Type B pancreatic cell (in vitro differentiated cells): ENCODE results near the gene DBX1. TPM values are rescaled to one million over a fixed set of nuclear protein-coding genes. Genes with fewer than 3 reads are reported as not detected.

Source experiments
- DNase-seq: peaks from one replicate; pipeline ENCODE4 v3.0.0; 2021; ENCODE audit warnings: mixed read lengths; ENCODE audit not compliant: unreplicated experiment; ENCODE audit errors: extremely low spot score
- H3K27ac Mint-ChIP-seq: 2 replicates; pipeline ENCODE4 v1.8.0; 2021; ENCODE audit warnings: mild to moderate bottlenecking, mixed read lengths
- H3K27me3 Mint-ChIP-seq: 2 replicates; pipeline ENCODE4 v1.8.0; 2021; ENCODE audit warnings: mixed read lengths
- H3K36me3 Mint-ChIP-seq: 2 replicates; pipeline ENCODE4 v1.8.0; 2021; ENCODE audit warnings: mixed read lengths
- H3K4me1 Mint-ChIP-seq: one replicate; pipeline ENCODE4 v1.8.0; 2021; ENCODE audit warnings: mixed read lengths; ENCODE audit not compliant: unreplicated experiment
- H3K4me3 Mint-ChIP-seq: 2 replicates; pipeline ENCODE4 v1.8.0; 2021; ENCODE audit warnings: mild to moderate bottlenecking, mixed read lengths
- H3K9me3 Mint-ChIP-seq: 2 replicates; pipeline ENCODE4 v1.8.0; 2021; ENCODE audit warnings: mixed read lengths
- CTCF ChIP-seq: fragments of 200-600 bp; sonication (generic); conservative IDR thresholded peaks from 2 replicates; pipeline ENCODE4 v1.5.0; 2021; ENCODE audit warnings: antibody characterized with exemption, mild to moderate bottlenecking
- total RNA-seq: library from RNA; stranded (reverse); gene quantifications from 2 replicates; pipeline ENCODE4 v1.2.1, GENCODE V29; 2021; ENCODE audit warnings: low replicate concordance

The DBX1 gene
- total RNA-seq, 1 donor from 2014 or later, result 0.36 TPM

DNA sequence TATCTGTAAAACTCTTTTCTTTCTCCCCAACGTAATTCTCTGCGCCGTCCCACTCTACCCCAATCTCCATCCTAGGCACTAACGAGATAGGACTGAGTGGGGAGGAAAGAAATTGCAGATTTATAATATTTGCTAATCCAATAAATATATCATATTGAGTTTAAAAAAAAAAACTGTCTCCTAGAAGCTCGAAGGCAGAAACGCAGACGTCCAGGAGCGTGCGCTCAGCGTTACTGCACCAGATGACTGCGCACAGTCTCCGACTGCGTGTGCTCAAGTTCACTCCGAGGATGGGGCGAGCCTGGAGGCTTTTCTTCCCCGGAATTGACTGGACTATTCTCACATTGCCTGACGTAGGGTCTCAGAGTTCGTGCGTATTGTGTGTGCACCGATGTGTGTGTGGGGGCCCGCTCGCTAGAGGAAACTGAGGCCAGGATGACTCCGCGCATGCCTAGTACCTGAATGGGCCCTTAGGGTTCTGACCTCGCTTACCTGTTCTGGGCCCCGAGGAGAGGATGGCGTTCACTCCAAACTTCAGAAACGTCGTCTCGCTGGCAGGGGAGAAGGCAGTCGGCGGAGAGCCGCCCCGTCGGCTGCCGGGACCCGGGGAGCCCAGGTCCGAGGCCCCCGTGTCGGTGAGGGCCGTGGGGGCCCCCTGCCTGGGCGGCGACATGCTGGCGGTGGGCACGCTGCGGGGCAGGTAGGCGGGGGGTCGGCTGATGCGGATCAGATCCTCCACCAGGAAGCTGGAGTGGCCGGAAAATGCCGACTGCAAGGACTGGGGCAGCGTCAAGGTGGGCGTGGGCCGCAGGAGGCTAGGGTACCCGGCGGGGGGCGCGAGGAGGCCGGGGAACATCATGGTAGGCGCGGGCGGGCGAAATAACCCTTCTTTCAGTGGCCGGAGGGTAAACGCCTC is 551 bp downstream of the DBX1 start:
- peaks cover 26% of the 10 kb centered on the region for H3K4me1 Mint-ChIP-seq
- H3K4me3 Mint-ChIP-seq, result no peak overlapping the region
- peaks cover 4% of the 10 kb centered on the region for H3K9me3 Mint-ChIP-seq
- H3K27ac Mint-ChIP-seq, result no peak overlapping the region
- H3K36me3 Mint-ChIP-seq, result no peaks in the 10 kb centered on the region
- DNase-seq, result no peak
- peaks cover 95% of the 10 kb centered on the region for H3K27me3 Mint-ChIP-seq
- no peak for TF ChIP-seq CTCF

- Mint-ChIP-seq H3K4me1 (peaks cover 26% of the 10 kb centered on the region), H3K27ac (peak overlapping the region; percentile 43), H3K9me3 (peaks cover 4% of the 10 kb centered on the region), H3K36me3 (peaks cover under 1% of the 10 kb centered on the region), H3K27me3 (peaks cover 95% of the 10 kb centered on the region), H3K4me3 (peak overlapping the region; percentile 63)
- TF ChIP-seq CTCF, result no peak
- DNase-seq, result peak; percentile 85
Measured at GRCh38 chr11:20158597-20159257, 1.5 kb downstream of the DBX1 start.

GRCh38 chr11:20157728-20158127 is 2.5 kb downstream of the DBX1 start:
- TF ChIP-seq CTCF, result no peak
- no peak for DNase-seq
- Mint-ChIP-seq H3K36me3 (peaks cover 4% of the 10 kb centered on the region), H3K4me3 (peak overlapping the region; percentile 17), H3K4me1 (peaks cover 16% of the 10 kb centered on the region), H3K9me3 (peaks cover 4% of the 10 kb centered on the region), H3K27ac (no peak overlapping the region), H3K27me3 (peaks cover 95% of the 10 kb centered on the region)

DNA sequence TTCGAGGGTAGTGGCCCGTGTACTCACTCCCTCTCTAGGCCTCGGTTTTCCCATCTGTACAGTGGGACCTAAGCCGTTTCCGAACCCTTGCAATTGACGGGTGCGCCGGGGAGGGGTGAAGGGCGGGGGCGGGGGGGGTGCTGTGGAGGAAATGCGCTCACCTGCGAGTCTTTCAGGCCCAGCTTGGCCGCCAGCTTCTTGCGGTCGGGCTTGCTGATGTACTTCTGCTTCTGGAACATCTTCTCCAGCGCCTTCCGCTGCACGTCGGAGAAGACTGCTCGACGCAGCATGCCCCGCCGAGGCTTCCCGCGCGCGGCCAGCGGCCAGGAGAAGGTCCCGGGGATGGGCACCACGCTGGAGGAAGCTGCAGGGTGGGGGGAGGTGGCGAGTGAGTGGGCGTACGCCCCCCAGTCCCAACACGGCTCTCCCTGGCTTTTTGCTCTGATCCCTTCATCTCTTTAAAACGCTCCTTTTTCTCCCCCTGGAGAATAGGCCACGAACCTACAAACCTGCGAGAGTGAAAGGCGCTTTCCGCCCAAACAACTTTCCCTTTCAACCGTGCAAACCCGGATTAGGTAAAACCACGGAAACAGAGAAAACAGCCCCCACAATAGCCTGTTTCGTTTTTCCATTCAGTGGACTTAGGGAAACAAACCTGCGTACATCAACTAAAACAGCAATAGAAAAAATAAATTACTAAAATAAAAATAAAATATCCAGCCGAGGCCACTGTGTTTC is 3.2 kb downstream of the DBX1 start:
- Mint-ChIP-seq H3K27me3 (peaks cover 90% of the 10 kb centered on the region), H3K36me3 (peaks cover 4% of the 10 kb centered on the region), H3K4me3 (peak overlapping the region; percentile 76), H3K4me1 (peaks cover 14% of the 10 kb centered on the region), H3K27ac (no peak overlapping the region), H3K9me3 (peaks cover 4% of the 10 kb centered on the region)
- no peak for TF ChIP-seq CTCF
- no peak for DNase-seq

DNA sequence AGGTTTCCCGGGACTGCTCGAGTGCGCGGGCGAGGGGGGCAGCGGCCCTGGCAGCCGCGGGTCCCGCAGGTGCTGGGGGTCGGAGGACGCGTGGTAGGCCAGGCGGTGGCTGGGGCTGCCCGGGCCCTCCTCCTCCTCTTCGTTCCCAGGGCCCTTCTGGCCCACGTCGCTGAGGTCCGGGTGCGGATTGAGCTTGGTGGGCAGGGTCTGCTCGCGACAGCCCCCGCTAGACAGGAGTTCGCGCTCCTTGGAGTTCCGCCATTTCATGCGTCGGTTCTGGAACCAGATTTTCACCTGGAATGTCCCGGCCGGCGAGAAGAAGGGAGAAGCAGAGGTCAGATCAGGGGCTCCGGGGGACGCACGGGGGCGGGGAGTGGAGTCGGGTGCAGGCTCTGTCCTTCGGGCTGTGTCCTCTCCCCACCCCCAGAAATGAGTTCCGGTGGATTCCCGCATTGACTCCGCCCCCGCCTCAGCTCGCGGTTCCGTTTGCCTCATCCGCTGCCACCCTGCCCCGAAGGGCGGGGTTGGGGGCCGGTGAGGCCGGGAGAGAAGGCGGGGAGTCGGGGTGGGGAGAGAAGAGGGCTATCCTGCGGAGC is 3.9 kb downstream of the DBX1 start:
- Mint-ChIP-seq H3K27ac (no peak overlapping the region), H3K36me3 (peaks cover 4% of the 10 kb centered on the region), H3K27me3 (peaks cover 89% of the 10 kb centered on the region), H3K9me3 (peaks cover 4% of the 10 kb centered on the region), H3K4me1 (peaks cover 14% of the 10 kb centered on the region), H3K4me3 (peak overlapping the region; percentile 84)
- no peak for DNase-seq
- no peak for TF ChIP-seq CTCF
